ENCODE results near the gene RMI2.

Gene RMI2

GRCh38 chr16:11310634-11310977, 34.7 kb upstream of the RMI2 start:
- DNase-seq: no peak

GRCh38 chr16:11310997-11311561, 34.2 kb upstream of the RMI2 start:
- DNase-seq: peak; percentile 99

- DNase-seq: no peak
Observed at GRCh38 chr16:11312718-11313492, 32.4 kb upstream of the RMI2 start.

- no peak for DNase-seq
Observed at GRCh38 chr16:11313493-11314308, 31.6 kb upstream of the RMI2 start.

- no peak for DNase-seq
Observed at GRCh38 chr16:11314309-11314894, 30.9 kb upstream of the RMI2 start.

DNA sequence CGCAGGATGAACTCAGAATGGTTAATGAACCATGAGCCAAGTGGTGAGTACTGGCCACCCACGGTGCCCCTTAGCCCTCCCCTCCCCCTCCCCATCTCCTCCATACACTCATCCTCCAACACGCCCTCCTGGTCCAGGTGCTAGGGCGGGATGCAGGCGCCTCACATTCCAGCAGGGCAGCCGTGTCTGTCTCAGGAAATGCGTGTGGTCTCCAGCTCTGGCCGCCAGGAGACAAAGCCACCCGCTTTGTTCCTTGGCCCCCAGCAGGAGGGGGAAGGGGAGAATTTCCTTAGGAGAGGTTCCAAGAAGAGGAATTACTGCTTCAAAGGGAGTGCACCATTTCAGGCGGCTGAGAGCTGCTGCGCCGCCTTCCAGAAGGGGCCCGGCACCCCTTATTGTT, 29.7 kb upstream of the RMI2 start:
- DNase-seq: no peak

DNA sequence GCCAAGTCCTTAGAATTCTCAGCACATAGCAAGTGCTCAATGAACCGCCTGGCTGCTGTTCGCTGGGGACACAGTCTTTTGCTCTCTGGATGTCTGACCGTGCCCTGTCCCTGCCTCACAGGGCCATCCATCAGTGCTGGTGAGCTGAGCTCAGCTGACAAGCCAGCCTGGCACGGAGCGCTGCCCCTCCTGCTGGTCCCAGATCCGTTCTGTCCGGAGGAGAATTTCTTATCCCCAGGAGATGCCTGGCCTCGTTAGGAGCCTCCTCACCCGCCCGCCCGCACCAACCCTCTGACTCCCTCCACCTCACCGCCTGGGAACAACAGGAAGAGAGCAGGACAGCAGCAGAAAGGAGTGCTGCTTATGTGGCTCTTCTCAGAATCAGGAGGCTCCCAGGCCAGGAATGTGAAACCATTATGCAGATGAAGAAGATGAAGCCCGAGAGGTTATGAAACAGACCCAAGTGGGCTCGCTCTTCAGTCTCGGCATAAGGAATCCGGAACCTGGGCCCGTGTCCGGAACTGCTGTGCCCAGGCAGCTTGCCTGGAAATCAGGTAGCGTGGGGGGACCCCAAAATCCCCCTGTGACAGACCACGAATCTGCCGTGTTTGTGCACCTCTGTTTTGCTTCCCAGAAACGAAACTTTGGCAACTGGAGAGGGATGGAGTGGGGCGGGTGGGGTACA, 28.8 kb upstream of the RMI2 start:
- DNase-seq: no peak

DNA sequence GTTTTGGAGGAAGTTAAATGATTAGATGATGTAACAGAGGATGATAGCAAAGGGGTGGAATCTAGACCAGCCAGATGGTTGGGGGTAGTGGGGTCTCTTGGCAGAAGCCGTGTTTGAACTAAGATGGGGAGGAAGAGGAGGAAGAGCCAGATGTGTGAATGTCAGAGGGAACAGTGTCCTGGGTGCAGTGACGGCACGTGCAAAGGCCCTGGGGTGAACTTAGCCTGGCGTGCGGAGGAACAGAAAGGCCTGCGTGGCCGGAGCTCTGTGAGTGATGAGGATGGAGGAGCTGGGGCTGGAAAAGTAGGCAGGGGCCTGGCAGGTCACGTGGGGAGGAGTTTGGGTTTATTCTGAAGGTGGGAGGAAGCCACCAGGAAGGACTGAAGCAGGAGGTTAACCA, 26.4 kb upstream of the RMI2 start:
- DNase-seq: no peak

- no peak for DNase-seq
Observed at GRCh38 chr16:11319529-11320146, 25.6 kb upstream of the RMI2 start.

DNA sequence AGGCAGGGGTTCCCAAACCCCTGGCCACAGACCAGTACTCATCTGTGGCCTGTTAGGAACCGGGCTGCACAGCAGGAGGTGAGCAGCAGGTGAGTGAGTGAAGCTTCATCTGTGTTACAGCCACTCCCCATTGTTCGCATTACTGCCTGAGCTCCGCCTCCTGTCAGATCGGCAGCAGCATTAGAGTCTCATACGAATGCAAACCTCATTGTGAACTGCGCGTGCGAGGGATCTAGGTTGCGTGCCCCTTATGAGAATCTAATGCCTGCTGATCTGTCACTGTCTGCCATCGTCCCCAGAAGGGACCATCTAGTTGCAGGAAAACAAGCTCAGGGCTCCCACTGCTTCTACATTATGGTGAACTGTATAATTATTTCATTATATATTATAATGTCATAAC, 25.1 kb upstream of the RMI2 start:
- DNase-seq: no peak

DNA sequence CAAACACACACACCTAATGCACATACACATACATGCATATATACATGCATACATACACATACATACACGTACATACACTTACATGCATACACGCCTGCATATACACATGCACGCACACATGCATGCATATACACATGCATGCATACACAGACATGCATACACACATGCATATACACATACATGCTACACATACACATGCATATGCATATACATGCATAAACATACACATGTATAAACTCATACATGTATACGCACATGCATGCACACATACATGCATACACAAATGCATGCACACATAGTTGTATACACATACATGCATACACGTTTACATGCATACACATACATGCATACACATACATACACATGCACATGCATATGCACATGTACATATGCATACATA, 23.6 kb upstream of the RMI2 start:
- no peak for DNase-seq

- no peak for DNase-seq
Observed at GRCh38 chr16:11322823-11323222, 22.4 kb upstream of the RMI2 start.

- DNase-seq: no peak
Observed at GRCh38 chr16:11323551-11324336, 21.5 kb upstream of the RMI2 start.

DNA sequence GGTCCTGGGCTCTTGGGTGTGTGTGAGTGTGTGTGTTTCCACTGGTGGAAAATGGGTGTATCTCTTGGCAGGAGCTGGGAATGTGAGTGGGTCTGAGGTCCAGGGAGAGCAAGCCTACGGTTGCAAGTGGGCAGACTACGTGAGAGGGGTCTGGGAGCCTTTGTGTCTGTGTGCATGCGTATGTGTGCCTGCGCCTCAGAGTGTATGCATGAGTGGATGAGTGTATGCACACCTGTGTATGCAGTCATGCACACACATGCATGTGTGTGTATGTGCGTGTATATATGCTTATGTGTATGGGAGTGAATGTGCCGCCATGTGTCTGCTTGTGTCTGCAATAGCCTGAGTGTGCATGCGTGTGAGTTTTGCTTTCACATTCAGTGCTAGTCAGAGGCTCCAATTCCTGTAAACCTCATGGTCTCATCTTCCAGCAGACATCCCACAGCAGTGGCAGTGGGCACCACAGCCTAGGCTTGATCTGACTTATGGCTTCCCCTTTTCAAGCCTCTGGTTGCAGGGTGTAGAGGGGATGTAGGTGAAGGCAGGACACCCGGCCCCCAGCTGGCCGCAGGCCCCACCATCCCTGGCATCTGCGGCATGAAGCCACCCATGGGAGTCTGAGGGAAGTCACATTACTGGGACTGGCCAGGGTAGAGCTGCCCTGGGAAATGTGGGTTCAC, 19.7 kb upstream of the RMI2 start:
- DNase-seq: peak; percentile 85

DNA sequence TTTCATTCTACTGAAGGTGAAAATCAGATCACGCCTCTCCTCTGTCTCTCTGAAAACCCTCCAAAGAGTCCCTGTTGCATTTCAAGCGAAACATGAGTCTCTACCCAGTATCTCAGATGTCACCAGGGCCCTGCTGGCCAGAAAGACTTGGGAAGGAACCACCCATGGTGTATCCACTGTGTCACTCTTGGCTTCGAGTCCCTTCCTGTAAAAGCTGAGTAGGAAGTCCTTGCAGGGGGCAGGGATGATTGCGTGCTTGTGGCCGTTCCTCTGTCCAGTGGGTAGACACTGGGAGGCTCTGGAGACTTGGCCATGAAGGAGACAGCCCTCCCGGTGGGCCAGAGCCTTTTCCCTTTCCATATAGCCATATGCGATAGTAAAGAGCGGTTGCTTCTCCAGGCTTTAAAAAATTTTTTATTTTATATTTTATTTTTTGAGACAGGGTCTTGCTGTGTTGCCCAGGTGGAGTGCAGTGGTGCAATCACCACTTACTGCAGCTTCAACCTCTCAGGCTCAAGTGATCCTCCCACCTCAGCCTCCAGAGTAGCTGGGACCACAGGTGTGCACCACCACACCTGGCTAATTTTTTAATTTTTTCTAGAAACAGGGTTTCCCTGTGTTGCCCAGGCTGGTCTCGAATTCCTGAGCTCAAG, 19.0 kb upstream of the RMI2 start:
- peak; percentile 32 for DNase-seq

DNA sequence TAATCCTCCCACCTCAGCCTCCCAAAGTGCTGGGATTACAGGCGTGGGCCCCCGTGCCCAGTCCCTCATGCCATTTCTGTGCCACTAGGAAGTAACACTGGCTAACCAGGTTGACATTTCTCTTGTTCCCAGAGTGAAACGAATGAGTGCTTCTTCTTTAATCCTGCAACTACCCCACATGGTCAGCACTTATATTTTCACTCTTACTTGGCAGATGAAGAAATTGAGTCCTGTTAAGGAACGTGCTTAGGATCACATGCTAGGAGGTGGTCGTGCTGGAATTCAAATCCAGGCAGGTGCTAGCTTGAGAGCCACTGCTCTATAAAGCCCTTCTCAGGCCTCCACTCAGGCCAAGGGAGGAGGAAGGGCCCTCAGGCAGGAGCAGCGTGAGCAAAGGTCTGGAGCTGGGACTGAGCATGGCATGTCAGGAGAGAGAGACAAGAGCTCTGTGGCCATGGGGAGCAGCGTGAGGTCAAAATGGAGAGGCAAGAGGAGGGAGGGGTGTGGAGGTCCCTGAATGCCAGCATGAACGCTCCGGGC, 18.5 kb upstream of the RMI2 start:
- no peak for DNase-seq

DNA sequence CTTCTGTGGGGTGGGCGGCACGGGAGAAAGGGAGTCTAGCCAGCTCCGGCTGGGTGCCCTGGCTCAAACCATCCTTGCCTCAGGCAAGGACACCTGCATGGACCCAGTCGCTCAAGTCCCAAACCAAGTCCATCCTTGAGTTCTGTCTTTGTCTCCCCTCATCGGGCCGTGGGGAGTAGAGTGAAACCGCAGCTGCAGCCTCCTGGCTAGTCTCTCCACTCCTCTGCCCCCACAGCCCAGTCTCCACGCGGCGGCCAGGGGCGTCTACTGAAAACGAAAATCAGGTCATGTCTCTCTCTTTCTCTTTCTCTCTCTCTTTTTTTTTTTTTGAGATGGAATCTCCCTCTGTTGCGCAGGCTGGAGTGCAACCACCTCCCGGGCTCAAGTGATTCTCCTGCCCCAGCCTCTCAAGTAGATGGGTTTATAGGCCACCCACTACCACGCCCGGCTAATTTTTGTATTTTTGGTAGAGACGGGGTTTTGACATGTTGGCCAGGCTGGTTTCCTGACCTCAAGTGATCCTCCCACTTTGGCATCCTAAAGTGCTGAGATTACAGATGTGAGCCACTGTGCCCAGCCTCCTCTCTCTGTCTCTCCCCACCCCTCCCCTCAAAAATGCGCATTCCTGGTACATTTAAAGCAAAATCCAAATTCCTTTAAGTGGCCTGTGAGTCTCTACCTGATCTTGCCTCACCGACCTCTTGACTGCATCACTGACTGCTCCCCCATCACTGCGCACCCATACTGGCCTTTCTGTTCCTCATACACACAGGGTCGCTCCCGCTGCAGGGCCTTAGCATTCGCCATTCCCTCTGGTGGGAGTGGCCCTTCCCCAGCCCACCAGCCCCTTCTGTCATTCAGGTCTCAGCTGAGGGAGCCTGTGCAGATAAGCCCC, 17.7 kb upstream of the RMI2 start:
- no peak for DNase-seq

DNA sequence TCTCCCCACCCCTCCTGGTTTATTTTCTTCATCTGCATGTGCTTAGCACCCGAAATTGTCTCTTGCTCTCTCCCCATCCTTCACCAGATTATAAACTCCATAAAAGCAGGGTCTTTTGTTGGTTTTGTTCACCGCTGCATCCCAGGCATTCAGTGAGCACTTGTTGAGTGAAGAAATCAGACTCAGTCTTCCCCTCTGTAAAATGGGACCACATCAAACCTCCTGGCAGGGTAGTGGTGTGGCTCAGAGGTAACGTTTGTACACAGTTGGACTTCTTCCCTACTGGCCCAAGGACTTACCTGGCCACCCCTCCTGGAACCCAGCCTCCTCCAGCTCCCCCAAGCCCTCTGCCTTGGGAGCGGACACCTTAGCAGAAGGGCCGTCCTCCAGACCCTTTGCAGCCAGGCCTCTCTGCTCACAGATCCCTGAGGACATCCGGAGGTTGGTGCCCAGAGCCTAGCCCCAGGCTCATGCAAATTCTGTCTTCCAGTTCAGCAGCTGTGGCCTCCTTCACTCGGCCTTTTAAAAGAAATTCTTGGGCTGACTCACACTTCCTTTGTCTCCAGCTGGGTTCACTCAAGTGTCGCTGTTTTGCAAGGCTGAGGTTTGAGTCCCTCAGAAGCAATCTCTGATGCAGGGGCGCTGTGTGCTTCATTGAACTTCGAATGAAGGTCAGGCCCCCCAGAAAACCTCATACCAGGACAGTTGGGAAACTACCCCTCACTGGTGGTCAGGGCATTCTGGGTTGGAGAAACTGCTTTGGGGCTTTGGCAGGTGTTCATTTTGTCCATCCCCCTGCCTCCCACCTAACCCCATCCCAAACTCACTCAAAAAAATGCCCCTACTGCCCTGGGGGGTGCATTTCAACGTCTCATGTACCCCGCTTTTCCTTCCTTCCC, 16.8 kb upstream of the RMI2 start:
- peak; percentile 90 for DNase-seq

Data from MV-4-11 (cell line).